ENCODE results near the gene SLC44A2.

The SLC44A2 gene

DNA sequence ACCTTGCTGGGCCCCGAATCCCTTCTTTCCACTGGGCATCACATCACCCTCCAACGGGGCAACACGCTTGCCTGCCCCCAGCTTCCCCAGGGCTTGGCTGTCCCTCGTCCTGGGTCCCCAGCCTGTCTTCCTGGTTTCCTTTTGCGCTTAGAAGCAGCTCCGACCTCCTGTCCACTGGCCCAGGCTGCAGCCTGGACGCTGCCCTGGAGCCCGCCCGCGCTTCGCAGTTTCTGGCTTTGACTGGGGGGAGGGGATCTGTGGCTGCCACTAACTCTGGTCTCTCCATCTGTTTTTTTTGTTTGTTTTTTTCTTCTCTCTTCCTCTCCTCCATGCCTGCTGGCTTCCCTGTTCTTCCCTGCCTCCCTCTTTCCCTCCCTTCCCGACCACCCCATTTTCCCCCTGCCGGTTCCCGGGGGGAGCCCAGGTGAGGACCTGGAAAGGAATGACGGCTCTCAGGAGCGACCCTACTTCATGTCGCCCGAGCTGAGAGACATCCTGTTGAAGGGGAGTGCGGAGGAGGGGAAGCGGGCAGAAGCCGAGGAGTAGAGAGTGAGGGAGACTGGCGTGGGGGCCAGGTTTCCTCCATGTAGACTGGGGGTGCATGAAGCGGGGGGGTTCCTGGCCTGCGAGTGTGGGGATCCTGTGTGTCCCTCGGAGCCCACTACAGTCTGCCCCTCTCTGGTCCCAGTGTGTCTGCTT is 17.3 kb downstream of the SLC44A2 start:
- CTCF ChIA-PET: interaction anchor here (10.3 kb wide), 1 partner anchor 61 kb away, joined by 149 read pairs; no protein-coding TSS in a partner anchor
- POLR2A ChIA-PET: interaction anchor here (1.2 kb wide), 1 partner anchor 9 kb away, joined by 3 read pairs; no protein-coding TSS in a partner anchor
- no peak for DNase-seq (ENCODE audit: extremely low spot score)

DNA sequence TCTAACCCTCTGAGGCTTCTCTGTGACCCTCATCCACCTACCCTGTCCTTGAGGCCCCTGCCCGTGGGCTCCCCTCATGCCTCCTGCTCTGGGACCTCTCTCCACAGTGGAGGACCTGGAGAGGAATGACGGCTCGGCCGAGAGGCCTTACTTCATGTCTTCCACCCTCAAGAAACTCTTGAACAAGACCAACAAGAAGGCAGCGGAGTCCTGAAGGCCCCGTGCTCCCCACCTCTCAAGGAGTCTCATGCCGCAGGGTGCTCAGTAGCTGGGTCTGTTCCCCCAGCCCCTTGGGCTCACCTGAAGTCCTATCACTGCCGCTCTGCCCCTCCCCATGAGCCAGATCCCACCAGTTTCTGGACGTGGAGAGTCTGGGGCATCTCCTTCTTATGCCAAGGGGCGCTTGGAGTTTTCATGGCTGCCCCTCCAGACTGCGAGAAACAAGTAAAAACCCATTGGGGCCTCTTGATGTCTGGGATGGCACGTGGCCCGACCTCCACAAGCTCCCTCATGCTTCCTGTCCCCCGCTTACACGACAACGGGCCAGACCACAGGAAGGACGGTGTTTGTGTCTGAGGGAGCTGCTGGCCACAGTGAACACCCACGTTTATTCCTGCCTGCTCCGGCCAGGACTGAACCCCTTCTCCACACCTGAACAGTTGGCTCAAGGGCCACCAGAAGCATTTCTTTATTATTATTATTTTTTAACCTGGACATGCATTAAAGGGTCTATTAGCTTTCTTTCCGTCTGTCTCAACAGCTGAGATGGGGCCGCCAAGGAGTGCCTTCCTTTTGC is 18.0 kb downstream of the SLC44A2 start:
- ChIA-PET POLR2A (interaction anchor here (1.0 to 2.1 kb wide), 3 partner anchors 8 to 62 kb away, joined by 3 to 11 read pairs (median 3); no protein-coding TSS in a partner anchor), CTCF (interaction anchor here (1.1 to 10.3 kb wide), 8 partner anchors 9 to 160 kb away, joined by 3 to 149 read pairs (median 6); no protein-coding TSS in a partner anchor)
- DNase-seq (ENCODE audit: extremely low spot score): no peak
- no peak for TF ChIP-seq FOXM1 (IDR thresholded peaks at IDR 0.05; ENCODE audit: borderline replicate concordance)
- TF ChIP-seq ELF4 (IDR thresholded peaks at IDR 0.05): no peak
- no peak for TF ChIP-seq LEF1 (IDR thresholded peaks at IDR 0.05; ENCODE audit: borderline replicate concordance)
- no peak for TF ChIP-seq TARDBP (IDR thresholded peaks at IDR 0.05)
- TF ChIP-seq SUZ12 (IDR thresholded peaks at IDR 0.05): no peak
- no peak for TF ChIP-seq HDGF (IDR thresholded peaks at IDR 0.05; ENCODE audit: borderline replicate concordance)
- no peak for TF ChIP-seq FOXK2 (IDR thresholded peaks at IDR 0.05)
- TF ChIP-seq SP1 (IDR thresholded peaks at IDR 0.05): no peak
- TF ChIP-seq NFRKB (IDR thresholded peaks at IDR 0.05): no peak

More for the DNA sequence above, 17.3 kb downstream of the SLC44A2 start:
- TF ChIP-seq FOXM1 (IDR thresholded peaks at IDR 0.05; ENCODE audit: borderline replicate concordance) (no peak), ZNF384 (IDR thresholded peaks at IDR 0.05) (no peak), NFRKB (IDR thresholded peaks at IDR 0.05) (no peak), LEF1 (IDR thresholded peaks at IDR 0.05; ENCODE audit: borderline replicate concordance) (no peak), CTBP1 (IDR thresholded peaks at IDR 0.05; ENCODE audit: borderline replicate concordance) (no peak), ELF4 (IDR thresholded peaks at IDR 0.05) (no peak), HDGF (IDR thresholded peaks at IDR 0.05; ENCODE audit: borderline replicate concordance) (no peak), ARNT (IDR thresholded peaks at IDR 0.05) (no peak), FOXA1 (IDR thresholded peaks at IDR 0.05) (no peak)
- TF ChIP-seq, protein P1, sequence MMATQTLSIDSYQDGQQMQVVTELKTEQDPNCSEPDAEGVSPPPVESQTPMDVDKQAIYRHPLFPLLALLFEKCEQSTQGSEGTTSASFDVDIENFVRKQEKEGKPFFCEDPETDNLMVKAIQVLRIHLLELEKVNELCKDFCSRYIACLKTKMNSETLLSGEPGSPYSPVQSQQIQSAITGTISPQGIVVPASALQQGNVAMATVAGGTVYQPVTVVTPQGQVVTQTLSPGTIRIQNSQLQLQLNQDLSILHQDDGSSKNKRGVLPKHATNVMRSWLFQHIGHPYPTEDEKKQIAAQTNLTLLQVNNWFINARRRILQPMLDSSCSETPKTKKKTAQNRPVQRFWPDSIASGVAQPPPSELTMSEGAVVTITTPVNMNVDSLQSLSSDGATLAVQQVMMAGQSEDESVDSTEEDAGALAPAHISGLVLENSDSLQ (IDR thresholded peaks at IDR 0.05): no peak

DNA sequence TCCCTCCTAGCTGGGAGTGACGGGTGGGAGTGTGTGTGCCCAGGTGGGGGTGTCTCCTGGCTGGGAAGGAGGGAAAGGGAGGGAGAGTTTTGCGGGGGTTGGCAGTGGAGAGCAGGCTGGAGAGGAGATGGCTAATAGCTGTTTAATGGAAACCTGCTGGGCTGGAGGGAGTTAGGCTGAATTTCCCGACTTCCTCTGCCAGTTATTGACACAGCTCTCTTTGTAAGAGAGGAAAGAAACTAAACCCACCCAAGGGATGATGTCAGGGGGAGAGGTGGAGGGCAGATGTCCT is 18.6 kb downstream of the SLC44A2 start:
- TF ChIP-seq SP1 (IDR thresholded peaks at IDR 0.05): no peak
- DNase-seq (ENCODE audit: extremely low spot score): no peak
- ChIA-PET POLR2A (interaction anchor here (0.8 to 2.1 kb wide), 4 partner anchors 8 to 63 kb away, joined by 3 to 11 read pairs (median 3); no protein-coding TSS in a partner anchor), CTCF (interaction anchor here (0.7 to 10.3 kb wide), 15 partner anchors 10 to 160 kb away, joined by 3 to 149 read pairs (median 4); partner anchors contain the start of gene KRI1)

DNA sequence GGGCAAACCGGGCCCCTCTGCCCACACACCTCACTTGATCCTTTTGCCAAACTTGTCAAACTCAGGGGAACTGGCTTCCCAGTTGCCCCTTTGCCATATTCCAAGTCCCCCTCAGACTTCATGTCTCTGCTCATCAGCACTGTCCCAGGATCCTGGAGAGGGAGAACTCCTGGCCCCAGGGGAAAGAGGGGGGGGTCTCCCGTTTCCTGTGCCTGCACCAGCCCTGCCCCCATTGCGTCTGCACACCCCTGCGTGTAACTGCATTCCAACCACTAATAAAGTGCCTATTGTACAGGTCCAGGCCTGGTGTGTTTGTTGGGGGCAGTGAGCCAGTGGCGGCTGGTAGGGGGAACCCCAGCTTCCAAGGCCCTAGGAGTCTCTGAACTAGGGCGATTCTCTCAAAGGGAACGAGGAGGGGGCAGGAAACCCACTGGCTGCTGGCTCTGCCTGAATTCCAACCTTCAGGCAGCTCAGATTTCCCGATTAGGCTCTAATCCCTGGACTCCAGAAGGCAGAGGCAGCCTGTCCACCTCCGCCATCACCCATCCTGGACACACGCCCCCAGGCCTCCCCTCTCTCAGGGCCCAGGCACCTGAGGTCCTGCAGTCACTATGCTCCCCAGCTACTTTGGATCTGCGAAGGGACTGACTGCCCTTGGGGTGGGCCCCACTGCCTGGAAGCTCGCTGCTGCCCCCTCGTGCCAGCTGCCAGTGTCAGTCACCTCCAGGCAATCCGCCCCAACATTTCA is 19.1 kb downstream of the SLC44A2 start:
- DNase-seq (ENCODE audit: extremely low spot score): peak; percentile 91
- no peak for TF ChIP-seq TARDBP (IDR thresholded peaks at IDR 0.05)
- TF ChIP-seq, protein P1 (IDR thresholded peaks at IDR 0.05): peak; percentile 84
- CTCF ChIA-PET: interaction anchor here (0.6 to 10.3 kb wide), 18 partner anchors 10 to 161 kb away, joined by 3 to 149 read pairs (median 4); partner anchors contain the start of gene KRI1
- POLR2A ChIA-PET: interaction anchor here (0.8 to 2.1 kb wide), 3 partner anchors 23 to 63 kb away, joined by 3 to 11 read pairs (median 3); no protein-coding TSS in a partner anchor

DNA sequence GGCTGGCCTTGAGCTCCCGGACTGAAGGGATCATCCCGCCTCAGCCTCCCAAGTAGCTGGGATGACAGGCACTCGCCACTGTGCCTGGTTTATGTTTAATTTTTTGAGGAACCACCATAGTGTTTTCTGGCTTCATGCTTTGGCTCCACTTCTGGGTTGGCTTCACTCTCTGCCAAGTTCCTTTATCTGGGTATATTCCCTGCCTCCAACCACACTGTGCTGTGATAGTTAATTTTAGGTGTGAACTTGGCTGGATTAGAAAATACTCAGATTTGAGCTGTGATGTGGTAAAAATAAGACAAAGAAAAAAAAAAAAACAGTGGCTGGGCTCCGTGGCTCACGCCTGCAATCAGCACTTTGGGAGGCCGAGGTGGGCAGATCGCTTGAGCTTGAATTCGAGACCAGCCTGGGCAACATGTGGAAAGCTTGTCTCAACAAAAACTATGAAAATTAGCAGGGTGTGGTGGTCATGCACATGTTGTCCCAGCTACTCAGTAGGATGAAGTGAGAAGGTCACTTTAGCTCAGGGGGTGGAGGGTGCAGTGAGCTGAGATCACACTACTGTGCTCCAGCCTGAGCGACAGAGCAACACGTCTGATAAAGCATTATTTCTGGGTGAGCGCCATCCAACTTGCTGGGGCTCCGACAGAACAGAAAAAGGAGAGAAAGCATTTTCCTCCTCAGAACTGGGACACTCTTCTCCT is 21.3 kb downstream of the SLC44A2 start:
- TF ChIP-seq FOXM1 (IDR thresholded peaks at IDR 0.05; ENCODE audit: borderline replicate concordance) (no peak), SUZ12 (IDR thresholded peaks at IDR 0.05) (no peak), ARNT (IDR thresholded peaks at IDR 0.05) (no peak), SP1 (IDR thresholded peaks at IDR 0.05) (no peak), FOXA1 (IDR thresholded peaks at IDR 0.05) (no peak), ELF4 (IDR thresholded peaks at IDR 0.05) (no peak), TARDBP (IDR thresholded peaks at IDR 0.05) (no peak)
- POLR2A ChIA-PET: interaction anchor here (1.7 kb wide), 1 partner anchor 65 kb away, joined by 4 read pairs; no protein-coding TSS in a partner anchor
- CTCF ChIA-PET: interaction anchor here (0.6 to 10.3 kb wide), 5 partner anchors 30 to 232 kb away, joined by 3 to 149 read pairs (median 4); no protein-coding TSS in a partner anchor
- DNase-seq (ENCODE audit: extremely low spot score): no peak

DNA sequence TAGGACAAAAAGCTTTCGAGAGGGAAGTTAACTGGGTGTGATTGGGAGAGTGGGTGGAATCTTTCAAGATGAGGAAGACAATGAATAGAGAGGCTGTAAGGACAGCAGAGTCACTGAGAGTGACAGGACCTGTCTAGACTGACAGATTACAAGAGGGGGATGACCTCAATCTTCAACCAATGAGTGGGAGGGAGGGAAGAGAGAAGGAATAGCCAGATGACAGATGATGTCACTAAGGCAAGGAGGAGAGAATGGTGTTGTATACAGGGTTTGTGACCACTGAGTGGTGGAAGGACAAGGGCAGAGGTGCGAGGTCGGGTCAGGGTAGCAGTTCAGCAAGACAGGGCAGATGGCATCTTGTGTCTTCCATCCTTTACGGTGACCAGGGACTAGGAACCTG is 23.0 kb downstream of the SLC44A2 start:
- TF ChIP-seq, protein P1 (IDR thresholded peaks at IDR 0.05): peak; percentile 50
- no peak for TF ChIP-seq ZNF384 (IDR thresholded peaks at IDR 0.05)
- DNase-seq (ENCODE audit: extremely low spot score): no peak
- ChIA-PET POLR2A (interaction anchor here (1.7 kb wide), 1 partner anchor 67 kb away, joined by 4 read pairs; no protein-coding TSS in a partner anchor), CTCF (interaction anchor here (2.1 to 10.3 kb wide), 2 partner anchors 51 to 67 kb away, joined by 4 to 149 read pairs; no protein-coding TSS in a partner anchor)
